ENCODE results near the gene HIVEP1. TPM values are rescaled to one million over a fixed set of nuclear protein-coding genes. Genes with fewer than 3 reads are reported as not detected.
"Not testable (repeated sequence)": the region's sequence is repeated elsewhere in the genome, so short reads cannot be mapped to it uniquely, and the experiment has no call there.

The HIVEP1 gene
- total RNA-seq, 1 donor from 2014 or later: 48.9 TPM

GRCh38 chr6:12102350-12102749, 90.2 kb downstream of the HIVEP1 start:
- H3K36me3 Mint-ChIP-seq (ENCODE audit: low read depth, unreplicated experiment): peaks cover 4% of the 10 kb centered on the region
- H3K27ac Mint-ChIP-seq (ENCODE audit: unreplicated experiment): no peak overlapping the region
- H3K4me3 ChIP-seq (ENCODE audit: insufficient read depth, low read depth, low read length): no peak overlapping the region
- no peak overlapping the region for H3K4me2 ChIP-seq (ENCODE audit: low read length)
- H4K20me1 ChIP-seq (ENCODE audit: insufficient read depth, low read length): no peaks in the 10 kb centered on the region
- no peaks in the 10 kb centered on the region for H3K27me3 ChIP-seq (ENCODE audit: insufficient read depth, low read length)
- H3K27me3 Mint-ChIP-seq (ENCODE audit: low read depth, unreplicated experiment): no peaks in the 10 kb centered on the region
- peaks cover 8% of the 10 kb centered on the region for H3K4me1 ChIP-seq (ENCODE audit: insufficient read depth, low read length)
- H3K36me3 ChIP-seq (ENCODE audit: insufficient read depth, low read length): no peaks in the 10 kb centered on the region
- H3K9me3 Mint-ChIP-seq (ENCODE audit: unreplicated experiment): no peaks in the 10 kb centered on the region
- no peak for DNase-seq (ENCODE audit: low read depth)
- no peak overlapping the region for H2AFZ ChIP-seq (ENCODE audit: low read depth, low read length)
- peaks cover 6% of the 10 kb centered on the region for H3K79me2 ChIP-seq (ENCODE audit: insufficient read depth, low read length)
- no peak for FAIRE-seq
- no peak overlapping the region for H3K9ac ChIP-seq (ENCODE audit: low read length)
- H3K4me3 Mint-ChIP-seq (ENCODE audit: unreplicated experiment): no peak overlapping the region
- TF ChIP-seq EZH2 (IDR thresholded peaks at IDR 0.05; ENCODE audit: insufficient read depth, low read length) (no peak), CTCF (IDR thresholded peaks at IDR 0.05; ENCODE audit: insufficient read depth, low read depth, low read length) (no peak)
- H3K4me1 Mint-ChIP-seq (ENCODE audit: low read depth, unreplicated experiment): peaks cover 14% of the 10 kb centered on the region
- no peaks in the 10 kb centered on the region for H3K9me3 ChIP-seq (ENCODE audit: insufficient read depth, low read depth, low read length)
- H3K27ac ChIP-seq (ENCODE audit: low read depth, low read length): no peak overlapping the region

GRCh38 chr6:12103158-12103557, 91.0 kb downstream of the HIVEP1 start:
- no peaks in the 10 kb centered on the region for H3K36me3 ChIP-seq (ENCODE audit: insufficient read depth, low read length)
- no peak overlapping the region for H2AFZ ChIP-seq (ENCODE audit: low read depth, low read length)
- H3K79me2 ChIP-seq (ENCODE audit: insufficient read depth, low read length): peaks cover 6% of the 10 kb centered on the region
- H3K9me3 Mint-ChIP-seq (ENCODE audit: unreplicated experiment): no peaks in the 10 kb centered on the region
- H3K27ac ChIP-seq (ENCODE audit: low read depth, low read length): no peak overlapping the region
- H3K9me3 ChIP-seq (ENCODE audit: insufficient read depth, low read depth, low read length): no peaks in the 10 kb centered on the region
- FAIRE-seq (no peak), DNase-seq (ENCODE audit: low read depth) (no peak)
- H3K4me1 Mint-ChIP-seq (ENCODE audit: low read depth, unreplicated experiment): peaks cover 12% of the 10 kb centered on the region
- H3K4me3 ChIP-seq (ENCODE audit: insufficient read depth, low read depth, low read length): no peak overlapping the region
- H3K4me1 ChIP-seq (ENCODE audit: insufficient read depth, low read length): peaks cover 2% of the 10 kb centered on the region
- no peaks in the 10 kb centered on the region for H3K27me3 ChIP-seq (ENCODE audit: insufficient read depth, low read length)
- H3K4me3 Mint-ChIP-seq (ENCODE audit: unreplicated experiment): no peak overlapping the region
- peaks cover 6% of the 10 kb centered on the region for H3K36me3 Mint-ChIP-seq (ENCODE audit: low read depth, unreplicated experiment)
- TF ChIP-seq EZH2 (IDR thresholded peaks at IDR 0.05; ENCODE audit: insufficient read depth, low read length): no peak
- no peak for TF ChIP-seq CTCF (IDR thresholded peaks at IDR 0.05; ENCODE audit: insufficient read depth, low read depth, low read length)
- H4K20me1 ChIP-seq (ENCODE audit: insufficient read depth, low read length): no peaks in the 10 kb centered on the region
- H3K9ac ChIP-seq (ENCODE audit: low read length): no peak overlapping the region
- no peak overlapping the region for H3K4me2 ChIP-seq (ENCODE audit: low read length)
- no peaks in the 10 kb centered on the region for H3K27me3 Mint-ChIP-seq (ENCODE audit: low read depth, unreplicated experiment)
- no peak overlapping the region for H3K27ac Mint-ChIP-seq (ENCODE audit: unreplicated experiment)

- no peaks in the 10 kb centered on the region for H3K27me3 ChIP-seq (ENCODE audit: insufficient read depth, low read length)
- DNase-seq (ENCODE audit: low read depth) (no peak), FAIRE-seq (no peak)
- no peak overlapping the region for H3K4me3 Mint-ChIP-seq (ENCODE audit: unreplicated experiment)
- H3K9ac ChIP-seq (ENCODE audit: low read length): no peak overlapping the region
- H4K20me1 ChIP-seq (ENCODE audit: insufficient read depth, low read length): no peaks in the 10 kb centered on the region
- H3K27me3 Mint-ChIP-seq (ENCODE audit: low read depth, unreplicated experiment): no peaks in the 10 kb centered on the region
- TF ChIP-seq CTCF (IDR thresholded peaks at IDR 0.05; ENCODE audit: insufficient read depth, low read depth, low read length) (no peak), EZH2 (IDR thresholded peaks at IDR 0.05; ENCODE audit: insufficient read depth, low read length) (no peak)
- H3K27ac ChIP-seq (ENCODE audit: low read depth, low read length): no peak overlapping the region
- H3K4me1 ChIP-seq (ENCODE audit: insufficient read depth, low read length): no peaks in the 10 kb centered on the region
- no peak overlapping the region for H3K4me3 ChIP-seq (ENCODE audit: insufficient read depth, low read depth, low read length)
- H3K79me2 ChIP-seq (ENCODE audit: insufficient read depth, low read length): peaks cover 6% of the 10 kb centered on the region
- H2AFZ ChIP-seq (ENCODE audit: low read depth, low read length): no peak overlapping the region
- H3K4me2 ChIP-seq (ENCODE audit: low read length): no peak overlapping the region
- H3K36me3 ChIP-seq (ENCODE audit: insufficient read depth, low read length): no peaks in the 10 kb centered on the region
- no peaks in the 10 kb centered on the region for H3K9me3 Mint-ChIP-seq (ENCODE audit: unreplicated experiment)
- H3K4me1 Mint-ChIP-seq (ENCODE audit: low read depth, unreplicated experiment): peaks cover 10% of the 10 kb centered on the region
- no peaks in the 10 kb centered on the region for H3K9me3 ChIP-seq (ENCODE audit: insufficient read depth, low read depth, low read length)
- peaks cover 6% of the 10 kb centered on the region for H3K36me3 Mint-ChIP-seq (ENCODE audit: low read depth, unreplicated experiment)
- no peak overlapping the region for H3K27ac Mint-ChIP-seq (ENCODE audit: unreplicated experiment)
These were observed 93.2 kb downstream of the HIVEP1 start for GRCh38 chr6:12105271-12105670.

- peaks cover 10% of the 10 kb centered on the region for H3K4me1 Mint-ChIP-seq (ENCODE audit: low read depth, unreplicated experiment)
- not testable (repeated sequence) for H3K4me3 ChIP-seq (ENCODE audit: insufficient read depth, low read depth, low read length); H3K79me2 ChIP-seq (ENCODE audit: insufficient read depth, low read length); FAIRE-seq; H3K27me3 ChIP-seq (ENCODE audit: insufficient read depth, low read length); H3K9me3 ChIP-seq (ENCODE audit: insufficient read depth, low read depth, low read length); H3K36me3 ChIP-seq (ENCODE audit: insufficient read depth, low read length); H3K9me3 Mint-ChIP-seq (ENCODE audit: unreplicated experiment); DNase-seq (ENCODE audit: low read depth); H3K36me3 Mint-ChIP-seq (ENCODE audit: low read depth, unreplicated experiment); H3K4me3 Mint-ChIP-seq (ENCODE audit: unreplicated experiment); H3K27me3 Mint-ChIP-seq (ENCODE audit: low read depth, unreplicated experiment); H3K27ac Mint-ChIP-seq (ENCODE audit: unreplicated experiment); H2AFZ ChIP-seq (ENCODE audit: low read depth, low read length); H3K27ac ChIP-seq (ENCODE audit: low read depth, low read length); H3K9ac ChIP-seq (ENCODE audit: low read length); H3K4me2 ChIP-seq (ENCODE audit: low read length); H4K20me1 ChIP-seq (ENCODE audit: insufficient read depth, low read length)
- peaks cover 10% of the 10 kb centered on the region for H3K4me1 ChIP-seq (ENCODE audit: insufficient read depth, low read length)
These were observed 96.3 kb downstream of the HIVEP1 start for GRCh38 chr6:12108376-12108775.
